HCT116 (cell line): ENCODE measurements around the gene UBA5.

ENCODE experiments used
- EZH2 ChIP-seq: fragments of 200-600 bp; sonication (generic); IDR thresholded peaks from 2 replicates; pipeline ENCODE4 v1.6.1; 2017; ENCODE audit warnings: antibody characterized with exemption, mixed run types
- FOSL1 ChIP-seq: IDR thresholded peaks from 2 replicates; pipeline ENCODE4 v1.6.1; 2012; ENCODE audit warnings: low read depth
- POLR2A ChIP-seq: IDR thresholded peaks from 2 replicates; pipeline ENCODE4 v1.7.0; 2011; ENCODE audit warnings: borderline replicate concordance; ENCODE audit not compliant: insufficient read depth, insufficient read length; ENCODE audit errors: extremely low read depth
- POLR2AphosphoS5 ChIP-seq: IDR thresholded peaks from 2 replicates; pipeline ENCODE4 v1.6.1; 2011; ENCODE audit warnings: mild to moderate bottlenecking, low read depth, low read length, moderate library complexity
- SP1 ChIP-seq: IDR thresholded peaks from 2 replicates; pipeline ENCODE4 v1.6.1; 2012; ENCODE audit warnings: low read depth
- TF ChIP-seq, protein P1 (sequence below), 3 experiments: fragments of 200-600 bp in 1 of 3; sonication (generic) in 1 of 3; IDR thresholded peaks in 2 of 3; conservative IDR thresholded peaks in 1 of 3; 2 replicates each; pipeline ENCODE4 v1.5.1; 2012 to 2017; ENCODE audit warnings: low read depth in 2 of 3, low read length in 2 of 3, antibody characterized with exemption in 1 of 3, borderline replicate concordance in 1 of 3, control low read depth in 1 of 3, mild to moderate bottlenecking in 1 of 3, mixed read lengths in 1 of 3, mixed run types in 1 of 3, moderate library complexity in 1 of 3; ENCODE audit not compliant: insufficient read depth in 1 of 3
- TF ChIP-seq, protein P2 (sequence below): IDR thresholded peaks from 2 replicates; pipeline ENCODE4 v1.6.1; 2012

DNA sequence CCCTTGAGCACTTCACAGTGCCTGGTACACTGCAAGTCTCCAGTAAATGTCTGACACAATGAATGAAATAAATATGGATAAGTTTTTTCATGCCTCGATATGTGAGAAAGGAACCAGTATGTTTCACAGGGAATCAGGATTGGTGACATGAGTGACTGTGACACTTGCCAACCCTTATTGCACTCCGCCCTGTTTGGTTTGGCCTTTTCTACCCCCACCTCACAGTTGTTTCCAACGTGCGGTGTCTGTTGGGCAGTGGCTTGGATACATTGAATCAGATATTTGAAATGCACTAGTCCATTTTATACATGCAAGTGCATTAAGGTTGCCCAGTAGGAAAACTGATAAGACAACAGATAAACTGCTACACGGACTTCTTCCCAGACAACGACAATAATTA is 60.1 kb downstream of the UBA5 start:
- TF ChIP-seq POLR2AphosphoS5 (no peak), POLR2A (no peak), EZH2 (no peak), SP1 (no peak), FOSL1 (no peak)
- TF ChIP-seq, protein P1, sequence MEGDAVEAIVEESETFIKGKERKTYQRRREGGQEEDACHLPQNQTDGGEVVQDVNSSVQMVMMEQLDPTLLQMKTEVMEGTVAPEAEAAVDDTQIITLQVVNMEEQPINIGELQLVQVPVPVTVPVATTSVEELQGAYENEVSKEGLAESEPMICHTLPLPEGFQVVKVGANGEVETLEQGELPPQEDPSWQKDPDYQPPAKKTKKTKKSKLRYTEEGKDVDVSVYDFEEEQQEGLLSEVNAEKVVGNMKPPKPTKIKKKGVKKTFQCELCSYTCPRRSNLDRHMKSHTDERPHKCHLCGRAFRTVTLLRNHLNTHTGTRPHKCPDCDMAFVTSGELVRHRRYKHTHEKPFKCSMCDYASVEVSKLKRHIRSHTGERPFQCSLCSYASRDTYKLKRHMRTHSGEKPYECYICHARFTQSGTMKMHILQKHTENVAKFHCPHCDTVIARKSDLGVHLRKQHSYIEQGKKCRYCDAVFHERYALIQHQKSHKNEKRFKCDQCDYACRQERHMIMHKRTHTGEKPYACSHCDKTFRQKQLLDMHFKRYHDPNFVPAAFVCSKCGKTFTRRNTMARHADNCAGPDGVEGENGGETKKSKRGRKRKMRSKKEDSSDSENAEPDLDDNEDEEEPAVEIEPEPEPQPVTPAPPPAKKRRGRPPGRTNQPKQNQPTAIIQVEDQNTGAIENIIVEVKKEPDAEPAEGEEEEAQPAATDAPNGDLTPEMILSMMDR (IDR thresholded peaks at IDR 0.05 in 2 of 3, conservative IDR thresholded peaks at IDR 0.05 in 1 of 3; ENCODE audit: borderline replicate concordance in 1 of 3, insufficient read depth in 1 of 3, low read depth in 2 of 3, low read length in 2 of 3): no peak
- TF ChIP-seq, protein P2, sequence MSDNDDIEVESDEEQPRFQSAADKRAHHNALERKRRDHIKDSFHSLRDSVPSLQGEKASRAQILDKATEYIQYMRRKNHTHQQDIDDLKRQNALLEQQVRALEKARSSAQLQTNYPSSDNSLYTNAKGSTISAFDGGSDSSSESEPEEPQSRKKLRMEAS: no peak
